Measurements from ENCODE around the gene SPATS2L. TPM values are rescaled to one million over a fixed set of nuclear protein-coding genes. Genes with fewer than 3 reads are reported as not detected.

Gene SPATS2L
- total RNA-seq, 1 experiment from 2014 or later = 148 TPM

- no peak for DNase-seq (ENCODE audit: low read depth)
Measured at GRCh38 chr2:200466425-200467418, 160.2 kb downstream of the SPATS2L start.

GRCh38 chr2:200467806-200468681 is 161.6 kb downstream of the SPATS2L start:
- no peak for DNase-seq (ENCODE audit: low read depth)

GRCh38 chr2:200469708-200470211 is 163.3 kb downstream of the SPATS2L start:
- no peak for DNase-seq (ENCODE audit: low read depth)

GRCh38 chr2:200470230-200470629 is 163.7 kb downstream of the SPATS2L start:
- DNase-seq (ENCODE audit: low read depth) = no peak

DNA sequence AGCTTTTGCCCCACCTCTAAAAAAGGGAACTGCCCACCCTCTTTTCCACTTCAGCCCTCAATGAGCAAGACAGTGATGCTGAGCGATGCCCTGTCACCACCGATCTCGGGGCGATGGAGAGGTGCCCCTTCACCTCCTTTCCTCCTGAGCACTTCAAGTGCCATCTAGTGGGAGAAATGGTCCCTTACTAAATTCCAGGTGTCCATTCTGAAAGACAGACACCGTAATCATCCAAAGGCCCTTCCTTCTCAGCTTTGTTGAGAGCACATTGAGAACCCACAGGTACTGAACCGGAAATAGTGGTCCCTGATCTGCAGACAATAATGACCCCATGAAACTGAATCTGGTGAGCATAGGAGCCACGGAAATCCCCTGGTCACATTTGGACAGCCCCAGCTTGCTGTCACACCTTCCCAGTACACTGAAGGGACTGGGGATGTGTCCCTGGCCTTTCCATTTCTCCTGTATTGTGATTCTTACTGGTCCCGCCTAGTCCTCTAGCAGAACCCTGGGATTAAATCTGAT is 164.9 kb downstream of the SPATS2L start:
- DNase-seq (ENCODE audit: low read depth) = peak; percentile 37

DNA sequence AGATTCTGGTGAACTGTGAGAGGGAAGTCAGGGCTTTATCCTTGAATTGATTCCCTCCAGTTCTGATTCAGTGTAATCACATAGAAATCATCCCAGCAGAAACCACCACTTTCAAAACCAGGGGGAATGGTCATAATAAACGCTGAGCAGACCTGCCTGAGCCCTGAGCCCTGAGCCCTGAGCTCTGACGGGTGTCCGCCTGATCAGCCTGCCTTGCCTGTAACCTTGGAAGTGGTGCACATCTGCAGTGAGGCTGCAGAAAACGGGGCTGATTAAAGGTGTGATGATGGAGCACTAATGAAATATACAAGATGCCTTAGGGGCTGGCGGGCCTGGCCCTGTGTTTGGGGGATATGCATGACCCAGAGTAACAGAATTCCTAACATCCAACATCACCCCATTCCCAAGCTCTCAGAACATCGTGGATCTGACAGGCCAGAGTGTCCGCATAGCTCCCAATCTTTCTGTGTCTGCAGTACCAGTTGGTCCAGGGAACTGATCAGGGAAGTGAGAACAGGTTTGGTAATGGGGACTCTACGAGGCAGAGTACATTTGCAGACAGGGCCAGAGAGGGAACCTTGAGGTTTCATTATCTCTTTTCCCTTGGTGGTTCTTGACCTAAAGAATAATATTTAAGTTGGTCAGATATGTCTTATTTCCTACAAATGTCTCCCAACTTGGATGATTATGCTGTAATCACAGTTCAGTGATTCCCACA is 165.6 kb downstream of the SPATS2L start:
- DNase-seq (ENCODE audit: low read depth) = no peak

GRCh38 chr2:200472853-200473464 is 166.5 kb downstream of the SPATS2L start:
- DNase-seq (ENCODE audit: low read depth) = no peak

DNA sequence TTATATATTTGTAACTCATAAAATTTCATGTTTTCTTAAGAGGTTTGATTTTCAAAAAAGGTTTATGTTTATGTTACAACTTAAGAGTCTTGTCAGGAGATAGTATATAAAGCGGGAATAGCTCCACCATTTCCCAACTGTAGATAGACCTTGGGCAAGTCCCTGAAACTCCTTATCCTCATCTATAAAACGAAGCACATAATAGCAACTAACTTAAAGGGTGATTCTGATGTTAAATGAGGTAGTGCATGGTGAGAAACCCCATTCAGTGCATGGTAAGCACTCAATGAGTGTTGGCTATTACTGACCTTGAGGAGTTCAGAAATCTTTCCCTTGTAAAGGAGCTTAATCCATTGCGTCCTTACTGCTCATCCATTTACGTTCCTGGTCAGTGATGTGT is 169.3 kb downstream of the SPATS2L start:
- DNase-seq (ENCODE audit: low read depth) = no peak

GRCh38 chr2:200476836-200477235 is 170.3 kb downstream of the SPATS2L start:
- DNase-seq (ENCODE audit: low read depth) = no peak

- DNase-seq (ENCODE audit: low read depth) = no peak
Measured at GRCh38 chr2:200477667-200478131, 171.2 kb downstream of the SPATS2L start.

DNA sequence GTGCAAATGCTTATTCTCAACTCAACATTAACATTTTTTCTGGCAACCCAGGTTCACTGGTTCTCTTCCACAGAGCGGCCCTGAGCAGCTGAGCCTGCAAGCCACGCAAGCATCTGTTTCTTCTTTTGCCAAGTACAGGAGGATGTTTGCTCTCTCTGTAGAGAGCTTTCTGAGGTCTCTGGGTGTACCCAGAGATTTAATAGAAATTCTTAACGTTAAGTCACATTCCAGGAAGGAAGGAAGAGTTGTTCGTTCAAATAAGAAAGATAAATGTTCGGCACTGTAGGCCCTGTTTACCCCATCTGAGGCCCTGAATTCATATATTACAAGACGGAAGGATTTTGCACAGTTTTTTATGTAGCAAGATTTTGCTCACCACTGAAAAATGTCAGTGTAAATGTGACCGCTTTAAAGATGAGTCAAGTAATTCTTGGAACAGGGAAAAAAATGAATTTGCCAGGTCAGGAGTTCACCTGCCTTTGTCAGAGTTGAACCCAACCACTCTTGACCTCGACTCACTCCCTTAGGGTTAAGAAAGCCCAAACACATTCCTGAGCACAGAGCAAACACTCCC is 173.3 kb downstream of the SPATS2L start:
- DNase-seq (ENCODE audit: low read depth) = no peak

- DNase-seq (ENCODE audit: low read depth) = no peak
Measured at GRCh38 chr2:200482194-200482593, 175.7 kb downstream of the SPATS2L start.

DNA sequence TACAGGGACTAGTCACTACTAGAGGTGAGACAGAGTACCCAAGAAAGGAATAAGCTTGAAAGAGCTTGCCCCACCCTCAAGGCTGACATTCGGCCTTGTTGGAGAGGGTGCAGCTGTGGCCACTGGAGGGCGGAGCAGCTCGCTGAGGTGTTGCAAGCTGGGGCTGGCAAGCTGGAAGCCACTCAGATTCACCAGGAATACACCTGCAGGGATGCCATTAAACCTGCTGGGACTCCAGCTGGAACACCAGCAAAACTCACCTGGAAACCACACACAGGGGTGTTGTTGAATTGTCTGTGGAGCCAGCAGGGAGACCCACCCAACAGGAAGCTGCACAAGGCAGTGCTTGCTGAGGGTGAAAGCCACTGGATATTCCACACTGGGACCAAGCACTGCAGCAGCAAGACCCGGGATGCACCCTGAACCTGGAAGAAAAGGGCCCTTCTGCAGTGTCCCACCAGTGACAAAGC is 177.3 kb downstream of the SPATS2L start:
- peak; percentile 13 for DNase-seq (ENCODE audit: low read depth)

GRCh38 chr2:200484934-200485333 is 178.4 kb downstream of the SPATS2L start:
- no peak for DNase-seq (ENCODE audit: low read depth)

GRCh38 chr2:200486529-200486928 is 180.0 kb downstream of the SPATS2L start:
- no peak for DNase-seq (ENCODE audit: low read depth)

DNA sequence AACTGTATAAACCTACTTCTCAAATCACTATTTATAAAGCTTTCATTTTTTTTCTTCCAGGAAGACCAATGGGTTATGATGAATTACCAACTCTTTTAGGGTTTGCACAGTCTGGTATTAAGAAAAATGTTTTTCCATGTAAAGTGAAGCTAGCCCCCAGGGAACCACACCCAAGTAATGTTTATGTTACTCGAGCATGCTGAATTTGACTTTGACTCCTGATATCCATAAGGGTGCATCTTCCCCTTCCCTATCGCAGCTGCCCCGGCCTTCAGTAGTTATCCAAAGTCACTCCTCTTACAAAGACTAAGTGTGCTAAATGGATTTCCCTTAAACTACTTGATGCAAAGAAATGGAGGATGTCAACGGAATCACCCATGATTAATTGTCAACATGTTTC is 181.7 kb downstream of the SPATS2L start:
- no peak for DNase-seq (ENCODE audit: low read depth)

DNA sequence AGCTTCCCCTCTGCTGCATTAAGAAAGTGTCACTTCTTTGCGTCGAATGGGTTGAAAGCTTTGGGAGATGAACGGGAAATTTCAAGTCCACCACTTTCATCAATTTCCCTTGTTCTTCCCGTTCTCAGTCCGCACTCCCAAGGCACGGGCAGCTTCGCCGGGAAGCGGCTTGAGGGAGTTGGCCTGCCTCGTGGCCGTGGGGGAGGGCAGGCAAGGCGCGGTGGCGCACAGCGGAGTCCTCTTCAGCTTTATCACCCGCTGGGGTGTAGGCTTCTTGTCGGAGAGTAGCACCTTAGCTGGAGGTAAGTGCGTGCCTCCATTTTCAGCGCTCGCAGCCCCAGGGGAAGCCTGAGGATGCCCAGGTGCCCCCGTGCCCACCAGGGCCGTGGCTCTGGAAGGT is 183.5 kb downstream of the SPATS2L start:
- no peak for DNase-seq (ENCODE audit: low read depth)

GRCh38 chr2:200492656-200493055 is 186.2 kb downstream of the SPATS2L start:
- DNase-seq (ENCODE audit: low read depth) = no peak

DNA sequence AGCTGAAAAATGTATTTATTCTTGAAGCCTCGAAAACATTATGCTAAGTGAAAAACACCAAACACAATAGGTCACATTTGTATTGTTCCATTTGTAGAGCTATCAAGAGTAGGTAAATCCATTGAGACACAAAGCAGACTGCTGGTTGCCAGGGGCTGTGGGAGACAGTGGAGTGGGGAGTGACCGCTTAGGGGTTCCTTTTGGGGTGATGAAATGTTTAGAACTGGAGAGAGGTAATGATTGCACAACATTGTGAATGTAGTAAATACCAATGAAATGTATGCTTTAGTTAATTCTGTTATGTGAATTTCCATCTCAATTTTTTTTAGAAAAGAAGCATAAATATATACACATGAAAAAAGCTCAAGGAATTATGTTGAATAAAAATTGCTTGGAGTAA is 187.6 kb downstream of the SPATS2L start:
- DNase-seq (ENCODE audit: low read depth) = no peak

- no peak for DNase-seq (ENCODE audit: low read depth)
Measured at GRCh38 chr2:200496696-200497095, 190.2 kb downstream of the SPATS2L start.

All from RPMI7951 (cell line).